Posterior vena cava (tissue), 2 donors: ENCODE data around the gene DCUN1D3. TPM values are rescaled to one million over a fixed set of nuclear protein-coding genes. Genes with fewer than 3 reads are reported as not detected.

ENCODE experiments used
- DNase-seq: peaks from one replicate; pipeline ENCODE4 v3.0.0-alpha.2; 2020; ENCODE audit warnings: low spot score
- intact Hi-C, 2 donors: fragments of 100-400 bp; cut with DNase I; formaldehyde crosslinking; loops; one replicate each; pipeline versions ENCODE4 v1.14.1 to v1.14.2; 2022 to 2023
- total RNA-seq, 2 donors: library from RNA; stranded (reverse); fragmentation: NEBNext Ultra II Directional; extraction: Animal tissue kit (Norgen Biotek cat#: 25700); gene quantifications; one replicate each; pipeline ENCODE4 v1.2.1, GENCODE V29; 2021
- donor health status: DM: yes; HTN: yes; CAD: no.
- donor health status: DM: yes; HTN: yes; CAD: no.

DCUN1D3 gene
- total RNA-seq, 2 donors from 2014 or later: 27.7 to 30.6 TPM

- DNase-seq: no peak
- intact Hi-C loops: loop anchor here (5.0 to 10.0 kb wide), 2 partner anchors 61 to 64 kb away; no protein-coding TSS in a partner anchor
Measured at GRCh38 chr16:20850981-20851380, 49.2 kb downstream of the DCUN1D3 start.

GRCh38 chr16:20849589-20850390, 50.4 kb downstream of the DCUN1D3 start:
- peak; percentile 89 for DNase-seq
- intact Hi-C loops: loop anchor here (5.0 to 10.0 kb wide), 3 partner anchors 63 to 233 kb away; no protein-coding TSS in a partner anchor

- no peak for DNase-seq
- intact Hi-C loops: loop anchor here (5.0 kb wide), 1 partner anchor 235 kb away; no protein-coding TSS in a partner anchor
Measured at GRCh38 chr16:20847550-20847949, 52.6 kb downstream of the DCUN1D3 start.

- intact Hi-C loops: loop anchor here (5.0 kb wide), 1 partner anchor 236 kb away; no protein-coding TSS in a partner anchor
- DNase-seq: no peak
Measured at GRCh38 chr16:20846551-20846950, 53.6 kb downstream of the DCUN1D3 start.

- intact Hi-C loops: loop anchor here (5.0 kb wide), 1 partner anchor 236 kb away; no protein-coding TSS in a partner anchor
- DNase-seq: no peak
Measured at GRCh38 chr16:20846030-20846429, 54.1 kb downstream of the DCUN1D3 start.

GRCh38 chr16:20844588-20844987, 55.6 kb downstream of the DCUN1D3 start:
- no peak for DNase-seq
- intact Hi-C loops: no loop called here

GRCh38 chr16:20844054-20844453, 56.1 kb downstream of the DCUN1D3 start:
- intact Hi-C loops: no loop called here
- no peak for DNase-seq

GRCh38 chr16:20839504-20839903, 60.7 kb downstream of the DCUN1D3 start:
- intact Hi-C loops: no loop called here
- DNase-seq: no peak

GRCh38 chr16:20838240-20838639, 61.9 kb downstream of the DCUN1D3 start:
- DNase-seq: no peak
- intact Hi-C loops: no loop called here

- intact Hi-C loops: no loop called here
- DNase-seq: no peak
Measured at GRCh38 chr16:20833086-20833485, 67.1 kb downstream of the DCUN1D3 start.

GRCh38 chr16:20830372-20830771, 69.8 kb downstream of the DCUN1D3 start:
- intact Hi-C loops: no loop called here

GRCh38 chr16:20829536-20829935, 70.6 kb downstream of the DCUN1D3 start:
- DNase-seq: no peak
- intact Hi-C loops: no loop called here

More at GRCh38 chr16:20830372-20830771, 69.8 kb downstream of the DCUN1D3 start:
- no peak for DNase-seq

- no peak for DNase-seq
- intact Hi-C loops: no loop called here
Measured at GRCh38 chr16:20826039-20826566, 74.1 kb downstream of the DCUN1D3 start.

- DNase-seq: no peak
- intact Hi-C loops: no loop called here
Measured at GRCh38 chr16:20822521-20823325, 77.4 kb downstream of the DCUN1D3 start.

GRCh38 chr16:20821682-20822081, 78.5 kb downstream of the DCUN1D3 start:
- no peak for DNase-seq
- intact Hi-C loops: no loop called here

- DNase-seq: no peak
- intact Hi-C loops: no loop called here
Measured at GRCh38 chr16:20818929-20819585, 81.1 kb downstream of the DCUN1D3 start.

- DNase-seq: no peak
- intact Hi-C loops: no loop called here
Measured at GRCh38 chr16:20814784-20815183, 85.4 kb downstream of the DCUN1D3 start.

GRCh38 chr16:20812510-20812909, 87.6 kb downstream of the DCUN1D3 start:
- intact Hi-C loops: no loop called here
- DNase-seq: no peak

GRCh38 chr16:20811889-20812439, 88.2 kb downstream of the DCUN1D3 start:
- intact Hi-C loops: no loop called here
- DNase-seq: no peak
